Activated T-cell treated with anti-CD3 and anti-CD28 coated beads for 1 hour (primary cell): ENCODE data around the gene IFT57.

Source experiments
- DNase-seq: peaks from one replicate; pipeline ENCODE4 v3.0.0-alpha.2; 2020; ENCODE audit warnings: low read depth

Gene IFT57

GRCh38 chr3:108125550-108126071 lies 96.6 kb downstream of the IFT57 start:
- peak; percentile 24 for DNase-seq

- no peak for DNase-seq
Observed at GRCh38 chr3:108125153-108125543, 97.1 kb downstream of the IFT57 start.

- peak; percentile 30 for DNase-seq
Observed at GRCh38 chr3:108124337-108125152, 97.7 kb downstream of the IFT57 start.

- DNase-seq, result no peak
Observed at GRCh38 chr3:108123326-108123725, 98.9 kb downstream of the IFT57 start.

- no peak for DNase-seq
Observed at GRCh38 chr3:108122276-108122675, 99.9 kb downstream of the IFT57 start.

GRCh38 chr3:108119398-108120104 lies 102.7 kb downstream of the IFT57 start:
- DNase-seq, result no peak

GRCh38 chr3:108118038-108118768 lies 104.0 kb downstream of the IFT57 start:
- no peak for DNase-seq

GRCh38 chr3:108117241-108117775 lies 104.9 kb downstream of the IFT57 start:
- no peak for DNase-seq

GRCh38 chr3:108114423-108115065 lies 107.7 kb downstream of the IFT57 start:
- no peak for DNase-seq

- DNase-seq, result no peak
Observed at GRCh38 chr3:108113975-108114374, 108.2 kb downstream of the IFT57 start.

GRCh38 chr3:108110934-108111333 lies 111.3 kb downstream of the IFT57 start:
- no peak for DNase-seq
